ENCODE measurements around the gene ZNF99. TPM values are rescaled to one million over a fixed set of nuclear protein-coding genes. Genes with fewer than 3 reads are reported as not detected.
A peak's percentile ranks its signal among the peaks of the same experiment; 100 is the strongest.

ZNF99 gene
- 1 to 10 TPM in 1 of 2 donors, not detected in 1; 1.2 TPM for total RNA-seq

DNA sequence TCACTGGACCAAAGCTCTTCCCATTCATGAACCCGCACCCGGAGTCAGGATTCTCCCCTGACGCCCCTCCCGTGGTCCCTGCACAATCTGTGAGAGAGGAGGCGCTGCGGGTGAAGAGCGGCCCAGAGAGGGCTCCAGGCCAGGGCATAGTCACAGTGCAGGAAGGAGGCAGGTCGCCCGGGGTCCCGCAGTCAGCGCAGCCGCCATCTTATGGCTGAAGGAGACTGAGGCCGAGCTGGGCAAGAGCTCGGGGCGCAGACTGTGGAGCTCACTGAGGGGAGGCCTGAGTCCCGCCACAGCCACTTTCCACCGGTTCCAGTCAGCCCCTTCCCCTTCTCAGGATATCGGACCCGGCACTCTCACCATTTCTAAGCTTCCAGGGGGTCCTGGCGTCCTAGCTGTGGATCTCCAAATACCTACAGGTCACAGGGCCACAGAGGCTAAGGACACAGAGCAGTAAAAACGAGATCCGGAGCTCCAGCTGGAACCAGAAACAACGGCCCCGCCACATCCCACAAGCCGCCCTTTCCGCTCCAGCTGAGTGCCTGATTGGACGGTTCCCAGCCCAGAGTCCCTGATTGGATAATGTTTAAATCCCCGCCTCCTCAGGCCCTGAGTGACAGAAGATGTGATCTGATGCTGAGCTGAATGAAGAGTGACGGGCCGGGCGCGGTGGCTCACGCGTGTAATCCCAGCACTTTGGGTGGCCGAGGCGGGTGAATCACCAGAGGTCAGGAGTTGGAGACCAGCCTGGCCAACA is at the start of gene ZNF99:
Gene ZNF99 (minus strand): TSS at position 501 of the 760 bp plus-strand sequence. CDS start 135 bp downstream, at position 366.
- intact Hi-C loops (cut with DNase I), result no loop called here
- no peaks in the 10 kb centered on the region for H3K4me1 ChIP-seq (replicated peaks)
- 9% methylated on average over 36 of the region's 36 CpGs for WGBS
- TF ChIP-seq POLR2A (IDR thresholded peaks at IDR 0.05) (no peak), POLR2AphosphoS5 (IDR thresholded peaks at IDR 0.05) (no peak)
- TF ChIP-seq, protein P1, sequence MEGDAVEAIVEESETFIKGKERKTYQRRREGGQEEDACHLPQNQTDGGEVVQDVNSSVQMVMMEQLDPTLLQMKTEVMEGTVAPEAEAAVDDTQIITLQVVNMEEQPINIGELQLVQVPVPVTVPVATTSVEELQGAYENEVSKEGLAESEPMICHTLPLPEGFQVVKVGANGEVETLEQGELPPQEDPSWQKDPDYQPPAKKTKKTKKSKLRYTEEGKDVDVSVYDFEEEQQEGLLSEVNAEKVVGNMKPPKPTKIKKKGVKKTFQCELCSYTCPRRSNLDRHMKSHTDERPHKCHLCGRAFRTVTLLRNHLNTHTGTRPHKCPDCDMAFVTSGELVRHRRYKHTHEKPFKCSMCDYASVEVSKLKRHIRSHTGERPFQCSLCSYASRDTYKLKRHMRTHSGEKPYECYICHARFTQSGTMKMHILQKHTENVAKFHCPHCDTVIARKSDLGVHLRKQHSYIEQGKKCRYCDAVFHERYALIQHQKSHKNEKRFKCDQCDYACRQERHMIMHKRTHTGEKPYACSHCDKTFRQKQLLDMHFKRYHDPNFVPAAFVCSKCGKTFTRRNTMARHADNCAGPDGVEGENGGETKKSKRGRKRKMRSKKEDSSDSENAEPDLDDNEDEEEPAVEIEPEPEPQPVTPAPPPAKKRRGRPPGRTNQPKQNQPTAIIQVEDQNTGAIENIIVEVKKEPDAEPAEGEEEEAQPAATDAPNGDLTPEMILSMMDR (IDR thresholded peaks at IDR 0.05), result no peak
- DNase-seq (ENCODE audit: low spot score), result no peak
- H3K27me3 ChIP-seq (replicated peaks; ENCODE audit: insufficient read depth), result no peaks in the 10 kb centered on the region
- no peaks in the 10 kb centered on the region for H3K9me3 ChIP-seq
- no peaks in the 10 kb centered on the region for H3K36me3 ChIP-seq
- H3K4me3 ChIP-seq, result peak within 1 kb of the TSS in 1 of 2 donors; percentile 15
- no peak within 1 kb of the TSS for H3K27ac ChIP-seq

DNA sequence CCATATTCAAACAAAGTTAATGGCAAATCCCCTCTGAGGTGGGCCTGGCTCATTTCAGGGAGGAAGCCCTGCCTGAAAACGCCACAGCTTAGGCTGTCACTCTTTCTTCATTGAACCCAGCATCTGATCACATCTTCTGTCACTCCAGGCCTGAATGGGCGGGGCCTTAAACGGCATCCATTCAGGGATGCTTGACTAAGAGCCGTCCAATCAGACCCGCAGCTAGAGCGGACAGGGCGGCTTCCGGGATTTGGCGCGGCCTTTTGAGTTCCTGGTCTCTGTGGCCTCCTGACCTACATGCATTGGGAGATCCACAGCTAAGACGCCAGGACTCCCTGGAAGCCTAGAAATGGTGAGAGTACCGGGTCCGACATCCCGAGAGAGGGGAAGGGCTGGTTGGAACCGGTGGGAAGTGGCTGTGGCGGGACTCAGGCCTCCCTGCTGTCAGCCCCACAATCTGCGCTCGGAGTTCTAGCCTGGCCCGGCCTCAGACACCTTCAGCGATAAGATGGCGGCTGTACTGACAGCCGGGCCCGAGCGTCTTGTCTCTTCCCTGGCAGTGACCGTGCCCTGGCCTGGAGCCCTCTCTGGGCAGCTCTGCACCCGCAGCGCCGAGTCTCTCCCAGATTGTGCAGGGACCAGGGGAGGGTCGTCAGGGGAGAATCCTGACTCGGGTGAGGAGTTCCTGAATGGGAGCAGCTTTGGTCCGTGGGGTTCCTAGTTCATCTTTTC is 48.2 kb upstream of the ZNF99 start, which contains the start of gene ZNF723:
Gene ZNF723 (plus strand): TSS at position 261 of the 732 bp plus-strand sequence. CDS start 89 bp downstream, at position 350.
- no peak within 1 kb of the TSS for H3K4me3 ChIP-seq
- no peak for DNase-seq (ENCODE audit: low spot score)
- H3K9me3 ChIP-seq, result no peaks in the 10 kb centered on the region
- H3K27me3 ChIP-seq (replicated peaks; ENCODE audit: insufficient read depth), result no peaks in the 10 kb centered on the region
- no peaks in the 10 kb centered on the region for H3K4me1 ChIP-seq (replicated peaks)
- 19% methylated on average over 31 of the region's 31 CpGs for WGBS
- TF ChIP-seq POLR2AphosphoS5 (IDR thresholded peaks at IDR 0.05) (no peak), POLR2A (IDR thresholded peaks at IDR 0.05) (no peak)
- TF ChIP-seq, protein P1 (IDR thresholded peaks at IDR 0.05), result no peak
- no peaks in the 10 kb centered on the region for H3K36me3 ChIP-seq
- H3K27ac ChIP-seq, result no peak within 1 kb of the TSS
- intact Hi-C loops (cut with DNase I), result no loop called here

DNA sequence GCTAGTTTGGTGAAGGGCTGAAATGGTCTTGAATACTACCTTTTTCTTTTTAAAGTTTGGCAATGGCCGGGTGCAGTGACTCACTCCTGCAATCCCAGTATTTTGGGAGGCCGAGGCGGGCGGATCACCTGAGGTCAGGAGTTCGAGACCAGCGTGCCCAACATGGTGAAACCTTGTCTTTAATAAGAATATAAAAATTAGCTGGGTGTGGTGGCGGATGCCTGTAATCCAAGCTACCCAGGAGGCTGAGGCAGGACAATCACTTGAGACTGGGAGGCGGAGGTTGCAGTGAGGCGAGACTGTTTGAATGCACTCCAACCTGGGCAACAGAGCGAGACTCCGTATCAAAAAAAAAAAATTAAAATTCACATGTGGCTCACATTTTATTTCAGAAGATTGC is 47.3 kb upstream of the ZNF99 start:
- Histone ChIP-seq H3K27ac (no peak overlapping the region), H3K9me3 (no peaks in the 10 kb centered on the region), H3K4me3 (no peak overlapping the region), H3K4me1 (replicated peaks) (no peaks in the 10 kb centered on the region), H3K27me3 (replicated peaks; ENCODE audit: insufficient read depth) (no peaks in the 10 kb centered on the region), H3K36me3 (no peaks in the 10 kb centered on the region)
- TF ChIP-seq POLR2AphosphoS5 (IDR thresholded peaks at IDR 0.05) (no peak), POLR2A (IDR thresholded peaks at IDR 0.05) (no peak)
- TF ChIP-seq, protein P1 (IDR thresholded peaks at IDR 0.05), result no peak
- 96% methylated on average over 11 of the region's 11 CpGs for WGBS
- intact Hi-C loops (cut with DNase I), result no loop called here
- no peak for DNase-seq (ENCODE audit: low spot score)

DNA sequence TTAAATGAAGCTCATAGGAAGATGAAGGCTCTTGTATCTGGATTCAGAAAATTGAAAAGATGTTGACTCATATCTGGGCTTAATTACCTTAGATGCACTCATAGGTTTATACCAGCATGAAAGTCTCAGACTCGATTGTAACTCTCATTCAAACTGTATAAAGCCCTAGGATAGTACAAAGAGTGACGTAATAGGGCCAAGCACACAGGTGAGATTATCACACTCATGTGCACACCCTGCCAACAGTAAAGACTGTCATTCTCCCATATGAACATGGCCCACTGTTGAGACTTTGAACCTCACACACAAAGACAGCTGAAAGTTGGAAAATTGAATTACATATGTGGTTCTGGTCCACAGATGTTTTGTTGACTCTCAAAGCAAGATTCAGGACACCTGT is 30.2 kb upstream of the ZNF99 start:
- H3K36me3 ChIP-seq, result no peaks in the 10 kb centered on the region
- no peak for DNase-seq (ENCODE audit: low spot score)
- intact Hi-C loops (cut with DNase I), result no loop called here
- WGBS, result 93% methylated on average over 2 of the region's 2 CpGs
- no peaks in the 10 kb centered on the region for H3K9me3 ChIP-seq
- no peaks in the 10 kb centered on the region for H3K27me3 ChIP-seq (replicated peaks; ENCODE audit: insufficient read depth)
- H3K27ac ChIP-seq, result no peak overlapping the region
- no peak overlapping the region for H3K4me3 ChIP-seq
- TF ChIP-seq, protein P1 (IDR thresholded peaks at IDR 0.05), result no peak
- TF ChIP-seq POLR2A (IDR thresholded peaks at IDR 0.05) (no peak), POLR2AphosphoS5 (IDR thresholded peaks at IDR 0.05) (no peak)
- no peaks in the 10 kb centered on the region for H3K4me1 ChIP-seq (replicated peaks)

Data from prostate gland (tissue), 2 donors.